Measurements from ENCODE around the gene SFTA2. TPM values are rescaled to one million over a fixed set of nuclear protein-coding genes. Genes with fewer than 3 reads are reported as not detected.

SFTA2 gene
- total and polyA plus RNA-seq, 9 of the 15 experiments (the other 6 are each of a cell fraction or from before 2014, with no cell fraction given), result not detected

Small RNA genes lying within 50 kb of the gene (microRNA-seq; reads per million reads assigned to microRNA genes)
- not detected for gene MIR4640 (ENCODE audit: borderline microRNAs expressed)

Small RNA genes lying within 50 kb of the gene (small RNA-seq; reads per million reads assigned to genes)
- gene RF00019, result not detected

Other genes with a start within 250 kb of the SFTA2 start
Only the 7 nearest of the 19 such genes appear.
- 19.9 and 27.1 TPM in 2 replicates for gene DDR1, start 47.7 kb downstream of the SFTA2 start, total RNA-seq (2014; rRNA removed)
- 10.5 and 12.2 TPM in 2 replicates for gene DDR1, start 47.7 kb downstream of the SFTA2 start, total RNA-seq (2014; rRNA removed; fragmentation: Illumina TruSeq; extraction: Trizol)
- gene DDR1, start 47.7 kb downstream of the SFTA2 start, total RNA-seq (2015; rRNA removed; fragmentation: Illumina TruSeq; extraction: Trizol), result 10.0 and 11.1 TPM in 2 replicates
- gene DDR1, start 47.7 kb downstream of the SFTA2 start, total RNA-seq (2021), result 42.9 and 44.6 TPM in 2 replicates
- gene DDR1, start 47.7 kb downstream of the SFTA2 start, polyA plus RNA-seq (2011; rRNA removed), result 11.2 and 19.0 TPM in 2 replicates
- 16.0 and 19.8 TPM in 2 replicates for gene DDR1, start 47.7 kb downstream of the SFTA2 start, polyA plus RNA-seq (2014; fragmentation: Illumina TruSeq; extraction: Trizol)
- 1 to 10 TPM; 1.4 to 1.6 TPM for gene DDR1, start 47.7 kb downstream of the SFTA2 start, polyA plus RNA-seq (2014; fragmentation: Nextera tagmentation; extraction: Ambion mirVana)
- gene DDR1, start 47.7 kb downstream of the SFTA2 start, polyA plus RNA-seq (2014; rRNA removed), result 19.3 and 20.2 TPM in 2 replicates
- 30.5 and 55.3 TPM in 2 replicates for gene GTF2H4, start 24.0 kb downstream of the SFTA2 start, total RNA-seq (2014; rRNA removed)
- 36.1 and 39.6 TPM in 2 replicates for gene GTF2H4, start 24.0 kb downstream of the SFTA2 start, total RNA-seq (2014; rRNA removed; fragmentation: Illumina TruSeq; extraction: Trizol)
- 38.3 and 38.6 TPM in 2 replicates for gene GTF2H4, start 24.0 kb downstream of the SFTA2 start, total RNA-seq (2015; rRNA removed; fragmentation: Illumina TruSeq; extraction: Trizol)
- 70.6 and 80.5 TPM in 2 replicates for gene GTF2H4, start 24.0 kb downstream of the SFTA2 start, total RNA-seq (2021)
- gene GTF2H4, start 24.0 kb downstream of the SFTA2 start, polyA plus RNA-seq (2011; rRNA removed), result 60.1 and 75.6 TPM in 2 replicates
- gene GTF2H4, start 24.0 kb downstream of the SFTA2 start, polyA plus RNA-seq (2014; fragmentation: Illumina TruSeq; extraction: Trizol), result 57.1 and 76.3 TPM in 2 replicates
- gene GTF2H4, start 24.0 kb downstream of the SFTA2 start, polyA plus RNA-seq (2014; fragmentation: Nextera tagmentation; extraction: Ambion mirVana), result 1 to 10 TPM; 3.6 to 5.2 TPM
- 86.1 and 95.0 TPM in 2 replicates for gene GTF2H4, start 24.0 kb downstream of the SFTA2 start, polyA plus RNA-seq (2014; rRNA removed)
- gene VARS2, start 17.9 kb downstream of the SFTA2 start, total RNA-seq (2014; rRNA removed), result 31.1 and 46.0 TPM in 2 replicates
- 16.8 and 18.5 TPM in 2 replicates for gene VARS2, start 17.9 kb downstream of the SFTA2 start, total RNA-seq (2014; rRNA removed; fragmentation: Illumina TruSeq; extraction: Trizol)
- gene VARS2, start 17.9 kb downstream of the SFTA2 start, total RNA-seq (2015; rRNA removed; fragmentation: Illumina TruSeq; extraction: Trizol), result 23.3 and 26.3 TPM in 2 replicates
- gene VARS2, start 17.9 kb downstream of the SFTA2 start, total RNA-seq (2021), result 41.0 and 48.0 TPM in 2 replicates
- 35.1 and 56.2 TPM in 2 replicates for gene VARS2, start 17.9 kb downstream of the SFTA2 start, polyA plus RNA-seq (2011; rRNA removed)
- 28.3 and 29.9 TPM in 2 replicates for gene VARS2, start 17.9 kb downstream of the SFTA2 start, polyA plus RNA-seq (2014; fragmentation: Illumina TruSeq; extraction: Trizol)
- gene VARS2, start 17.9 kb downstream of the SFTA2 start, polyA plus RNA-seq (2014; fragmentation: Nextera tagmentation; extraction: Ambion mirVana), result 1 to 10 TPM; 1.6 to 2.3 TPM
- gene VARS2, start 17.9 kb downstream of the SFTA2 start, polyA plus RNA-seq (2014; rRNA removed), result 44.8 and 53.6 TPM in 2 replicates
- not detected in 2 replicates for gene MUCL3, start 8.8 kb upstream of the SFTA2 start, total RNA-seq (2014; rRNA removed)
- not detected in 2 replicates for gene MUCL3, start 8.8 kb upstream of the SFTA2 start, total RNA-seq (2014; rRNA removed; fragmentation: Illumina TruSeq; extraction: Trizol)
- not detected in 2 replicates for gene MUCL3, start 8.8 kb upstream of the SFTA2 start, total RNA-seq (2015; rRNA removed; fragmentation: Illumina TruSeq; extraction: Trizol)
- not detected in 2 replicates for gene MUCL3, start 8.8 kb upstream of the SFTA2 start, total RNA-seq (2021)
- gene MUCL3, start 8.8 kb upstream of the SFTA2 start, polyA plus RNA-seq (2011; rRNA removed), result not detected in 2 replicates
- not detected in 2 replicates for gene MUCL3, start 8.8 kb upstream of the SFTA2 start, polyA plus RNA-seq (2014; fragmentation: Illumina TruSeq; extraction: Trizol)
- gene MUCL3, start 8.8 kb upstream of the SFTA2 start, polyA plus RNA-seq (2014; fragmentation: Nextera tagmentation; extraction: Ambion mirVana), result not detected
- 0.07 TPM in 1 of 2 replicates, not detected in the other for gene MUCL3, start 8.8 kb upstream of the SFTA2 start, polyA plus RNA-seq (2014; rRNA removed)
- gene MUC21, start 51.5 kb upstream of the SFTA2 start, total RNA-seq (2014; rRNA removed), result not detected in 2 replicates
- gene MUC21, start 51.5 kb upstream of the SFTA2 start, total RNA-seq (2014; rRNA removed; fragmentation: Illumina TruSeq; extraction: Trizol), result not detected in 2 replicates
- not detected in 2 replicates for gene MUC21, start 51.5 kb upstream of the SFTA2 start, total RNA-seq (2015; rRNA removed; fragmentation: Illumina TruSeq; extraction: Trizol)
- not detected in 2 replicates for gene MUC21, start 51.5 kb upstream of the SFTA2 start, total RNA-seq (2021)
- not detected in 2 replicates for gene MUC21, start 51.5 kb upstream of the SFTA2 start, polyA plus RNA-seq (2011; rRNA removed)
- not detected in 2 replicates for gene MUC21, start 51.5 kb upstream of the SFTA2 start, polyA plus RNA-seq (2014; fragmentation: Illumina TruSeq; extraction: Trizol)
- gene MUC21, start 51.5 kb upstream of the SFTA2 start, polyA plus RNA-seq (2014; fragmentation: Nextera tagmentation; extraction: Ambion mirVana), result not detected
- not detected in 2 replicates for gene MUC21, start 51.5 kb upstream of the SFTA2 start, polyA plus RNA-seq (2014; rRNA removed)
- gene MUC22, start 78.3 kb upstream of the SFTA2 start, total RNA-seq (2014; rRNA removed), result not detected in 2 replicates
- not detected in 2 replicates for gene MUC22, start 78.3 kb upstream of the SFTA2 start, total RNA-seq (2014; rRNA removed; fragmentation: Illumina TruSeq; extraction: Trizol)
- gene MUC22, start 78.3 kb upstream of the SFTA2 start, total RNA-seq (2015; rRNA removed; fragmentation: Illumina TruSeq; extraction: Trizol), result not detected in 2 replicates
- not detected in 2 replicates for gene MUC22, start 78.3 kb upstream of the SFTA2 start, total RNA-seq (2021)
- not detected in 2 replicates for gene MUC22, start 78.3 kb upstream of the SFTA2 start, polyA plus RNA-seq (2011; rRNA removed)
- 0.01 TPM in 1 of 2 replicates, not detected in the other for gene MUC22, start 78.3 kb upstream of the SFTA2 start, polyA plus RNA-seq (2014; fragmentation: Illumina TruSeq; extraction: Trizol)
- not detected for gene MUC22, start 78.3 kb upstream of the SFTA2 start, polyA plus RNA-seq (2014; fragmentation: Nextera tagmentation; extraction: Ambion mirVana)
- 0.03 TPM in 1 of 2 replicates, not detected in the other for gene MUC22, start 78.3 kb upstream of the SFTA2 start, polyA plus RNA-seq (2014; rRNA removed)
- gene C6orf15, start 180.4 kb upstream of the SFTA2 start, total RNA-seq (2014; rRNA removed), result not detected in 2 replicates
- gene C6orf15, start 180.4 kb upstream of the SFTA2 start, total RNA-seq (2014; rRNA removed; fragmentation: Illumina TruSeq; extraction: Trizol), result not detected in 2 replicates
- not detected in 2 replicates for gene C6orf15, start 180.4 kb upstream of the SFTA2 start, total RNA-seq (2015; rRNA removed; fragmentation: Illumina TruSeq; extraction: Trizol)
- gene C6orf15, start 180.4 kb upstream of the SFTA2 start, total RNA-seq (2021), result not detected in 2 replicates
- not detected in 2 replicates for gene C6orf15, start 180.4 kb upstream of the SFTA2 start, polyA plus RNA-seq (2011; rRNA removed)
- not detected in 2 replicates for gene C6orf15, start 180.4 kb upstream of the SFTA2 start, polyA plus RNA-seq (2014; fragmentation: Illumina TruSeq; extraction: Trizol)
- not detected for gene C6orf15, start 180.4 kb upstream of the SFTA2 start, polyA plus RNA-seq (2014; fragmentation: Nextera tagmentation; extraction: Ambion mirVana)
- gene C6orf15, start 180.4 kb upstream of the SFTA2 start, polyA plus RNA-seq (2014; rRNA removed), result not detected in 2 replicates

Measured in K562 (cell line).